ENCODE results near the gene PLIN3.
A peak's percentile ranks its signal among the peaks of the same experiment; 100 is the strongest.
"Not testable (repeated sequence)": the region's sequence is repeated elsewhere in the genome, so short reads cannot be mapped to it uniquely, and the experiment has no call there.

The PLIN3 gene

DNA sequence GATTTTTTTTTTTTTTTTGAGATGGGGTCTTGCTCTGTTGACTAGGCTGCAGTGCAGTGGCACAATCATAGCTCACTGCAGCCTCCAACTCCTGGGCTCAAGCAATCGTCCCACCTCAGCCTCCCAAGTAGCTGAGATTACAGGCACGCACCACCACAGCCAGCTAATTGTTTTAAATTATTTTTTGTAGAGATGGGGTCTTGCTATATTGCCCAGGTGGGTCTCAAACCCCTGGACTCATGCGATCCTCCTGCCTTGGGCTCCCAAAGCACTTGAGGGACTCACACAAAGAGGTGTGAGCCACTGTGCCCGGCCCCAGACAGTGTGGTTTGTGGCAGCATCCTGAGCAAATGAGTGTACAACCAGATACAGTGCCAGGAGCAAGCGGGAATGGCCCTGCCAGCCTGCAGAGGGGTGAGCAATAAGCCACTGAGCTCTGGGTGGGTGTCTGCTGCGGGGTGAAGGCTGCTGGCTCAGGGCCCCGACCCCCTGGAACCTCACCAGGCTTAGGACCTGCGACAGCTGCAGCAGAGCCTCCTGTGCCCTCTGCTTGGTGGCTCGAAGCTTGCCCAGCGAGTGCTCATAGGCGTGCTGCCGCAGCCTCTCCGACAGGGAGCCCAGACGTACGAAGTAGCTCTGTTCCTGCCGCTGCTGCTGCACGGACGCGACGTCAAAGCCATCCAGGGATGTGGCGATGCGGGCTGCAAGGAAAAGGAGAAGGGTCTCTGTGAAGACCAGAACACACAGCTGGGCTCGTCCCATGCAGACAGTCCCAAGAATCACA is 20.1 kb downstream of the PLIN3 start:
- DNase-seq (ENCODE audit: low read depth), result peak; percentile 27

DNA sequence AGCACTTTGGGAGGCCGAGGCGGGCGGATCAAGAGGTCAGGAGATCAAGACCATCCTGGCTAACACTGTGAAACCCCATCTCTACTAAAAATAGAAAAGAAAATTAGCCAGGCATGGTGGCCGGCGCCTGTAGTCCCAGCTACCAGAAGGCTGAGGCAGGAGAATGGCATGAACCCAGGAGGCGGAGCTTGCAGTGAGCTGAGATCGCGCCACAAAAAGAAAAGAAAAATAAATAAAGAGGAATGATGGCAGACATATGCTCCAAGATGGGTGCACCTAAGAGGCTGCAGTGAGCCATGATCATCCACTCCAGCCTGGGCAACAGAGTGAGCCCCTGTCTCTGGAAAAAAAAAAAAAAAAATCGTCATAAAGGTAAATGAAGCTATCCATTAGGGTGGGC is 21.5 kb downstream of the PLIN3 start:
- DNase-seq (ENCODE audit: low read depth), result peak; percentile 63

- DNase-seq (ENCODE audit: low read depth), result no peak
These were observed 22.9 kb downstream of the PLIN3 start for GRCh38 chr19:4844348-4845179.

- DNase-seq (ENCODE audit: low read depth), result no peak
These were observed 23.9 kb downstream of the PLIN3 start for GRCh38 chr19:4843647-4843965.

DNA sequence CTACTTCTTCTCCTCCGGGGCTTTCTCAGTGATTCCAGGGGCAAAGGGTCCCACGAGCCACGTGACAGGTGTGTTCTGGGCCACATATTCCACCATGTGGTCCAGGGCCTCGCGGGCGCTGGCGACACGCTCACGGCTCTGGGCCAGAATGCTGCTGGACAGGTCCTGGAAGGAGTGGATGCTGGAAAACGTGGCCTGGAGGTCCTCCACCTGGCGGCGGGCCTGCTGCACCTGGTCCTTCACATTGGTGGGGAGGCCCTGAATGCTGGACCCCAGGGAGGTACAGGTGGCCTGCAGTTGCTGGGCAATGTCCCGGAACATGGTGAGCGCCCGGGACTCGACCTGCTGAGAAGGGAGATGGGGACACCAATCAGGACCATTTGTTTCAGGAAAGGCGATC is 28.3 kb downstream of the PLIN3 start:
- DNase-seq (ENCODE audit: low read depth), result no peak

DNA sequence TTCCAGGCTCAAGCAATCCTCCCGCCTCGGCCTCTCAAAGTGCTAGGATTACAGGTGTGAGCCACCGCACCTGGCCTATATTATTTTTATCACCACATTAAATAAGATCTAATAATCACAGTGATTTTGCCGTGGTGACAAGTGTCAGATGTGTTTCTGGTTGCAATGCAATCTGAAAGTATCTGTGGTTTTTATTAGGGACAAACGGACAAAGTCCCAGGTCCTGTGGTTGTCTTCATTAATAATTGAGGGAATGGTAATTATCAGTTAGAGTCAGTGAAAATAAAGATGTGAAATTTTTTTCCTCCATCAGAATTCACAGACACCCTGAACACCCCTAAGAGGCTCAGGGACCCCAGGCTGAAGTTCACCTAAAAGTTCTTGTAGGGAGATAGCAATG is 34.7 kb downstream of the PLIN3 start:
- DNase-seq (ENCODE audit: low read depth), result no peak

GRCh38 chr19:4831979-4832340 is 35.5 kb downstream of the PLIN3 start:
- not testable (repeated sequence) for DNase-seq (ENCODE audit: low read depth)

DNA sequence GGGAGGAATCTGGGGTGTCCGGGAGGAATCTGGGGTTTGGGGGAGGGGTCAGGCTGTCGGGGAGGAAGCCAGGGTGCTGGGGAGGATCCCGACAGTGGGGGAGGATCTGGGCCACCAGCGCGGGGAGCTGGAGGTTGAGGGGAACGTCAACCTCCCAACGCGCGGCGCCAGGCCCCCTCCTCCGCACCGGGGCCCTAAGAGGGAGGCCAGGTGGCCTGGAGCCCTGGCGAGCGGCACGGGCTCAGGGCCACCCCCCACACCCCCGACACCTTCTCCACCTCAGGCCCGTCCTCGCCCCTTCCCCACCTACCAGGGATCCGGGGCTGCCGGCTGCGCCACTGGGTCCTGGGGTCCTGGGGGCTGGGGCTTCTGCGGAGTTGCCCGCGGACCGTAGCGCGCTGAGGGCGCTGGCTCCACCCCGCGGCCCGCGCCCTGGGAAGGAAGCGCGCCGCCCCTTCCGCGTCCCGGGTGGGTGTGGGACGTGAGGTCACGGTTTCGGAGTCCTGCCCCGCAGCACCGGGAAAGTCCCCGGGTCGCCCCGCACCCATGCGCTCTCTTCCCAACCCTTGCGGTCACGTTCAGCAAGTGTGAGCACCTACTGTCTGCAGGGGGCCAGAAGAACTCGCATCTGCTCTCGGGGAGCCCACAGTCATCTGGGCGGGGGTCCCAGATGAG is 36.0 kb downstream of the PLIN3 start, which contains the start of gene TICAM1:
TSS of gene TICAM1 (minus strand) at position 409 of the 675 bp plus-strand sequence. CDS start 13,335 bp downstream, outside the sequence.
- DNase-seq (ENCODE audit: low read depth), result peak; percentile 76

DNA sequence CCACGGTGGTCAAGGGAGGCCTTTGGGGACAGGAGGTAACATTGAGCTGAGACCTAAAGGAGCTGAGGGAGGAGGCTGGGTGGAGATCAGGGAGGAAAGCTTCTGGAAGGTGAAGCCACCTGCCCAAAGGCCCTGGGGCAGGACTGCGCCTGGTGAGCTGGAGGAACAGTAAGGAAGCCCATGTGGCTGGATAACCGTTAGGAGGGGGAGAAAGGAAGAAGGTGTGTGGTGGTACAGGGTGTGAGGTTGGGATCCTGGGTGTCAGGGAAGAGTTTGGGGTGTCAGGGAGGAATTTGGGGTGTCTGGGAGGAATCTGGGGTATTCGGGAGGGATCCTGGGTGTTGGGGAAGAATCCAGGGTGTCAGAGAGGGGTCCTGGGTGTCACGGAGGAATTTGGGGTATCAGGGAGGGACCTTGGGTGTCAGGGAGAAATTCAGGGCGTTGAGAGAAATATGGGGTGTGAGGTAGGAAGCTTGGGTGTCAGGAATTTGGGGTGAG is 36.6 kb downstream of the PLIN3 start:
- peak; percentile 15 for DNase-seq (ENCODE audit: low read depth)

- DNase-seq (ENCODE audit: low read depth), result no peak
These were observed 37.1 kb downstream of the PLIN3 start for GRCh38 chr19:4830332-4830731.

GRCh38 chr19:4829001-4829712 is 38.3 kb downstream of the PLIN3 start:
- DNase-seq (ENCODE audit: low read depth), result no peak

DNA sequence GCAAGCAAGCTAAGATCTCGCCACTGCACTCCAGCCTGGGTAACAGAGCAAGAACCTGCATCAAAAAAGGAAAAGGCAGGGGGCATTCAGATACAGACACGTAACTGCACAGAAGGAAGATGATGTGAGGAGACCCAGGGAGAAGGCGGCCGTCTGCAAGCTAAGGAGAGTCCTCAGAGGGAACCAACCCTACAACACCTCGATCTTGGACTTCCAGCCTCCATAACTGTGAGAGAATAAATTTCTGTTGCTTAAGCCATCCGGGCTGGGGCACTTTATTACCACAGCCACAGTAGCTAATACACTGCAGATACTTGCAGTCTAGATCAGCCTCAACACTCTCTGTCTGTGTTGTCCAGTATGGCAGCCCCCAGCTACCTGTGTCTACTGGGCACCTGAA is 43.9 kb downstream of the PLIN3 start:
- no peak for DNase-seq (ENCODE audit: low read depth)

- not testable (repeated sequence) for DNase-seq (ENCODE audit: low read depth)
These were observed 45.1 kb downstream of the PLIN3 start for GRCh38 chr19:4822354-4822753.

GRCh38 chr19:4821265-4821664 is 46.2 kb downstream of the PLIN3 start:
- no peak for DNase-seq (ENCODE audit: low read depth)

GRCh38 chr19:4817467-4818277 is 49.8 kb downstream of the PLIN3 start:
- DNase-seq (ENCODE audit: low read depth), result no peak

DNA sequence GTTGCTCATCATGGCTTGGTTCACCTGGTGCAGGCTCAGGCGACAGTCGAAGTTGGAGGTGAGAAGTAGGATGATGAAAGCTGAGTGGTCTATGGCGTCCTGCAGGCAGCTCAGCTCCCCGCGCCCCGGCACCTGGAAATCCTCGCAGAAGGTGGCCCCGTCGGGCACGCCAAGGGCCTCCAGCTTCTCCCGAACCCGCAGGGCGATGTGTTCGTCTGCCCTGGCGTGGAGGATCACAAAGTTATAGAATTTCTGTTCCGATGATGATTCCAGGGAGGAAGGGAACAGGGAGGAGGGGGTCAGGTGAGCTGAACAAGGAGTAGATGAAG is 50.6 kb downstream of the PLIN3 start:
- no peak for DNase-seq (ENCODE audit: low read depth)

- DNase-seq (ENCODE audit: low read depth), result no peak
These were observed 51.1 kb downstream of the PLIN3 start for GRCh38 chr19:4816202-4816949.

DNA sequence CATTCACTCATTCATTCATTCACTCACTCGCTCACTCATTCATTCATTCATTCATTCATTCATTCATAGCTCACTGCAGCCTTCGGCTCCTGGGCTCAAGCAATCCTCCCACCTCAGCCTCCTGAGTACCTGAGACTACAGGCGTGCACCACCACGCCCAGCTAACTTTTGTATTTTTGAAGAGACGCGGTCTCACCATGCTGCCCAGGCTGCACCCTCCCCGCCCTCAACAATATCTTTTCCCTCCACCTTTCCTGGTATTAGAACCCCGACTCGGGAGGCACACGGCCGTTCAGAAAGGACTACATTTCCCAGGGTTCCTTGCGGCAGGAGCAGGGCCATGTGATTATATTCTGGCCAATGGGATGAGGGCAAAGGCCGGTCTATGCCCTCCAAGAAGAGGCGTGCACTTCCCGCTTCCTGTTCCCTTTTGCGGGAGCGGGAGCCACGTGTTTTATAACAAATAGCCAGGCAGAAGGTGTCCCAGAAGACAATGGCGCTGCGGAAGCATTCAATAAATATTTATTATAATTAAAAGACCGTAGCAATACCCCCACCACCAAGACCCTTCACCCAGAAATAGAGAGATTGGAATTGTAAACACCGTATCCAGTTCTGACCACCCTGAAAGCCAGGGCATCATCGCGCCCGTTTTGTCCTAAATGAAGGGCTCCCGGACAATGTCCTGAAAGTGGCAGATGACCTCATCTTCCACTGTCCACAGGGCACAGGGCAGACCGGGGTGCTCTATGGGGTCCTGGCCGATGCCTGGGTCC is 51.9 kb downstream of the PLIN3 start:
- DNase-seq (ENCODE audit: low read depth), result peak; percentile 97

DNA sequence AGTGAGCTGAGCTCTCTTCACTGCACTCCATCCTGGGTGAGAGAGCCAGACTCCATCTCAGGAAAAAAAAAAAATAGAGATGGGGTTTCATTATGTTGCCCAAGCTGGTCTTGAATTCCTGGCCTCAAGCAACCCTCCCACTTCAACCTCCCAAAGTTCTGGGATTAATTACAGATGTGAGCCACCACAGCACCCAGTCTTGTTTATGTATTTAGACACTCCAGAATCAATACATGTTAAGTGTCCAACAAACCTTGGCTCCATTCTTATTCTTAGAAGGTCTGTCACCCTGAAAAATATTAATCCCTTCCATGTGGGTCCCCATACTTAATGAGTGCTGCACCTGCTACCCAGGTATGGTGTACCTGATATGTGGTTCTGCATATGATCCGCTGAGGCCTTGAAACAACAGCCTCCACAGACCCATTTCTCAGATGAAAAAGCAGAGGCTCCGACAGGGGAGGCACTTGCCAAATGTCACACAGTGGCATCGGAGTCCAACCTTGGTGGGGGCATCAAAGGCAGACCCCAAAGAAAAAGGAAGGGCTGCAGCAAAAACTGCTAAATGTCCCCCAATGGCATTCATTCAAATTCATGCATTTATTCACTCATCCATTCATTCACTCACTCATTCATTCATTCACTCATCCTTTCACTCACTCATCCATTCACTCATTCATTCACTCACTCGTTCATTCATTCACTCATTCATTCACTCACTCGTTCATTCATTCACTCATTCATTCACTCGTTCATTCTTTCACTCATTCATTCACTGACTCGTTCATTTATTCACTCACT is 52.6 kb downstream of the PLIN3 start:
- DNase-seq (ENCODE audit: low read depth), result peak; percentile 35

All from ELR (cell line).